ENCODE data around the gene SNW1.

DNA sequence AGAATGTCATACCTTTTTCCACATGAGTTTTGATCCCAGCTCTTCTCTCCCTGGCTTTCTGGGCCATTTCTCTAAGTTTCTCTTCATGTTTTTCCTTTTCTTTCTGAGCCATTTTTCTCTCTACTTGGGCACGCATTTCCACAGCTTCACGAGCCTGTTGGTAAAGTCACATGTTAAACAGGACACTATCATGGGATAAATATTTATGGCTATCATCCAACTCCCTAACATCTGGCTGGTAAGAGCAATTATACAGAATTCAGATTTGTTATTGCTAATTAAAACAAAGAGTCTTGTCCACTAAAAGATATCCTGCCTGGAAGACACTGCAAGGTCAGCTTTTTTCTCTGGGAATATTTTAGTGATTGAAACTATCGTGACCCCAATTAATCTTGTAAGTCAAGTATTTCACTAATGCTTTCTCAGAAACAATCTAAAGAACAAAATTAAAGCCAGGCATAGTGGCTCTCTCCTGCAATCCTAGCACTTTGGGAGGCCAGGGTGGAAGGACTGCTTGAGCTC is 29.9 kb downstream of the SNW1 start:
- TF ChIP-seq, protein P1, sequence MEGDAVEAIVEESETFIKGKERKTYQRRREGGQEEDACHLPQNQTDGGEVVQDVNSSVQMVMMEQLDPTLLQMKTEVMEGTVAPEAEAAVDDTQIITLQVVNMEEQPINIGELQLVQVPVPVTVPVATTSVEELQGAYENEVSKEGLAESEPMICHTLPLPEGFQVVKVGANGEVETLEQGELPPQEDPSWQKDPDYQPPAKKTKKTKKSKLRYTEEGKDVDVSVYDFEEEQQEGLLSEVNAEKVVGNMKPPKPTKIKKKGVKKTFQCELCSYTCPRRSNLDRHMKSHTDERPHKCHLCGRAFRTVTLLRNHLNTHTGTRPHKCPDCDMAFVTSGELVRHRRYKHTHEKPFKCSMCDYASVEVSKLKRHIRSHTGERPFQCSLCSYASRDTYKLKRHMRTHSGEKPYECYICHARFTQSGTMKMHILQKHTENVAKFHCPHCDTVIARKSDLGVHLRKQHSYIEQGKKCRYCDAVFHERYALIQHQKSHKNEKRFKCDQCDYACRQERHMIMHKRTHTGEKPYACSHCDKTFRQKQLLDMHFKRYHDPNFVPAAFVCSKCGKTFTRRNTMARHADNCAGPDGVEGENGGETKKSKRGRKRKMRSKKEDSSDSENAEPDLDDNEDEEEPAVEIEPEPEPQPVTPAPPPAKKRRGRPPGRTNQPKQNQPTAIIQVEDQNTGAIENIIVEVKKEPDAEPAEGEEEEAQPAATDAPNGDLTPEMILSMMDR (IDR thresholded peaks at IDR 0.05; ENCODE audit: low read length) = no peak
- no peak for TF ChIP-seq EZH2 (IDR thresholded peaks at IDR 0.05; ENCODE audit: borderline replicate concordance, low read length)

Measured in OCI-LY1 (cell line).